Measurements from ENCODE around the gene SPAG7.

- no peak for TF ChIP-seq CTCF (IDR thresholded peaks at IDR 0.05 in 4 of 5, conservative IDR thresholded peaks at IDR 0.05 in 1 of 5)
- peak; percentile 91 to 96 for TF ChIP-seq POLR2A (IDR thresholded peaks at IDR 0.05)
Observed at GRCh38 chr17:4948166-4948930, 19.3 kb downstream of the SPAG7 start, which contains the start of gene PFN1.

Data from gastrocnemius medialis (tissue), 4 donors.